ENCODE measurements around the gene NTF3. TPM values are rescaled to one million over a fixed set of nuclear protein-coding genes. Genes with fewer than 3 reads are reported as not detected.

Gene NTF3
- total RNA-seq, 2 experiments from 2014 or later = not detected

- H3K27me3 Mint-ChIP-seq = peaks cover 37% of the 10 kb centered on the region
- ChIA-PET CTCF (no interaction called here), POLR2A (no interaction called here)
- no peak overlapping the region for H3K27ac Mint-ChIP-seq
- H3K9me3 Mint-ChIP-seq = no peaks in the 10 kb centered on the region
- intact Hi-C loops (cut with DNase I, micrococcal nuclease) = no loop called here
- ATAC-seq (ENCODE audit: poor library complexity) (no peak), DNase-seq (no peak)
- Histone ChIP-seq H3K27ac (ENCODE audit: low read depth in 1 of 2, low read length in 2 of 2) (no peak overlapping the region), H3K27me3 (ENCODE audit: control insufficient read depth in 1 of 2, insufficient read depth in 2 of 2, low read length in 2 of 2) (peaks cover 0 to 3% of the 10 kb centered on the region in 2 experiments), H3K36me3 (ENCODE audit: insufficient read depth, low read length) (no peaks in the 10 kb centered on the region), H3K4me1 (ENCODE audit: insufficient read depth, low read length) (no peaks in the 10 kb centered on the region), H3K4me3 (ENCODE audit: low read length) (no peak overlapping the region), H3K9me3 (ENCODE audit: control insufficient read depth in 1 of 2, insufficient read depth in 1 of 2, low read length in 2 of 2) (peaks cover 0 to 3% of the 10 kb centered on the region in 2 experiments)
- no peak overlapping the region for H3K4me3 Mint-ChIP-seq
- no peak for TF ChIP-seq CTCF (IDR thresholded peaks at IDR 0.05)
- no peaks in the 10 kb centered on the region for H3K4me1 Mint-ChIP-seq (ENCODE audit: low read depth)
- H3K36me3 Mint-ChIP-seq (ENCODE audit: low read depth) = no peaks in the 10 kb centered on the region
These were observed 15.4 kb downstream of the NTF3 start for GRCh38 chr12:5447320-5447719.

GRCh38 chr12:5451251-5451650, 19.3 kb downstream of the NTF3 start:
- ATAC-seq (ENCODE audit: poor library complexity) = no peak
- intact Hi-C loops (cut with DNase I, micrococcal nuclease) = no loop called here
- CTCF ChIA-PET = no interaction called here

GRCh38 chr12:5452569-5452968, 20.7 kb downstream of the NTF3 start:
- Mint-ChIP-seq H3K9me3 (no peaks in the 10 kb centered on the region), H3K36me3 (ENCODE audit: low read depth) (no peaks in the 10 kb centered on the region), H3K4me3 (no peak overlapping the region), H3K27me3 (peaks cover 26% of the 10 kb centered on the region), H3K4me1 (ENCODE audit: low read depth) (peaks cover 11% of the 10 kb centered on the region), H3K27ac (no peak overlapping the region)
- Histone ChIP-seq H3K9me3 (ENCODE audit: control insufficient read depth in 1 of 2, insufficient read depth in 1 of 2, low read length in 2 of 2) (peaks cover 0 to 19% of the 10 kb centered on the region in 2 experiments), H3K4me3 (ENCODE audit: low read length) (no peak overlapping the region), H3K27me3 (ENCODE audit: control insufficient read depth in 1 of 2, insufficient read depth in 2 of 2, low read length in 2 of 2) (no peaks in the 10 kb centered on the region), H3K27ac (ENCODE audit: low read depth in 1 of 2, low read length in 2 of 2) (no peak overlapping the region), H3K4me1 (ENCODE audit: insufficient read depth, low read length) (no peaks in the 10 kb centered on the region), H3K36me3 (ENCODE audit: insufficient read depth, low read length) (no peaks in the 10 kb centered on the region)
- ChIA-PET POLR2A (no interaction called here), CTCF (no interaction called here)
- ATAC-seq (ENCODE audit: poor library complexity) = no peak
- TF ChIP-seq CTCF (IDR thresholded peaks at IDR 0.05) = no peak
- DNase-seq = no peak
- intact Hi-C loops (cut with DNase I, micrococcal nuclease) = no loop called here

More at GRCh38 chr12:5451251-5451650, 19.3 kb downstream of the NTF3 start:
- H3K9me3 ChIP-seq (ENCODE audit: control insufficient read depth in 1 of 2, insufficient read depth in 1 of 2, low read length in 2 of 2) = peaks cover 0 to 15% of the 10 kb centered on the region in 2 experiments
- Mint-ChIP-seq H3K4me3 (no peak overlapping the region), H3K27me3 (peaks cover 35% of the 10 kb centered on the region), H3K27ac (no peak overlapping the region), H3K9me3 (no peaks in the 10 kb centered on the region), H3K4me1 (ENCODE audit: low read depth) (no peaks in the 10 kb centered on the region), H3K36me3 (ENCODE audit: low read depth) (no peaks in the 10 kb centered on the region)
- H3K27ac ChIP-seq (ENCODE audit: low read depth in 1 of 2, low read length in 2 of 2) = no peak overlapping the region
- no peak for DNase-seq
- H3K4me3 ChIP-seq (ENCODE audit: low read length) = no peak overlapping the region
- no peaks in the 10 kb centered on the region for H3K27me3 ChIP-seq (ENCODE audit: control insufficient read depth in 1 of 2, insufficient read depth in 2 of 2, low read length in 2 of 2)
- no peak for TF ChIP-seq CTCF (IDR thresholded peaks at IDR 0.05)
- POLR2A ChIA-PET = no interaction called here
- no peaks in the 10 kb centered on the region for H3K36me3 ChIP-seq (ENCODE audit: insufficient read depth, low read length)
- H3K4me1 ChIP-seq (ENCODE audit: insufficient read depth, low read length) = no peaks in the 10 kb centered on the region
